SW 1271 (cell line): ENCODE measurements around the gene NEK3.
"Not testable (repeated sequence)": the region's sequence is repeated elsewhere in the genome, so short reads cannot be mapped to it uniquely, and the experiment has no call there.

ENCODE experiments used
- DNase-seq, 2 experiments: peaks; one replicate each; lab custom pipeline; 2025; lab: John Stamatoyannopoulos, UW

NEK3 gene

DNA sequence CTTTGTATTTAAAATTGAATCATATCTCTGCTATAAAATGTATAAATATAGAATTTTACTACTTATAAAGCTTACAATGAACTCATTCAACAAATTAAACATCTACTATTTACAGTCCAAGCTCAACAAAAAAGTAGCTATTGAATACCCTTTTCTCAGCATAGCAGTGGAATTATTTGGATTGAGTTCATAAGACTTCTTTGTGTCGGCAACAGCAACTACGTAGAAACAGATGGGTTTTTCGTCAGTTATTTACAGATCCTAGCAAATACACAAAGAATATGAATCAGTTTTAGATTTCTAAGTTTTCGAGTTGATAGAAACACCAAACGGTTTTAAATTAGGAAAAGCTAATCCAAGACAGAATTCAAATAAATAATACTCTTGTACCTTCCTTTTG is 10.4 kb upstream of the NEK3 start:
- no peak for DNase-seq

DNA sequence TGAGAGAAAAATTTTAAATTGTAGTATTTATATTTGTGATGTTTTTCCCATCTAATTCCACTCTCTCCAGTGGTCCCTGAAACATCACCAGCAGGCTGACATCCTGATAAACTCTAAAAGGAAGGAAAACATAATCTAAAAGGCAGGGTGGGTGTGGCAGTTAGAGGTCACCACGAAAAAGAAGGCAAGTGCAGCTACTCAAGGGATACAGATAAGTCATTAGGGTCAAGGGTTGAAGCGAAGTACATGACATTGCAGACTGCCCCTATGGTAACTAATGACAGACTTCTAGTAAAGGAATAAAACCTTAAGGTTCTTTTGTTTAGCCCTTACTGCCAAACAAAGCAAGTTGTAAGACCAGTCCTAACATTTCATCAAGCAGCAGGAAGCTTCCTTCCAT is 6.0 kb upstream of the NEK3 start:
- no peak for DNase-seq

DNA sequence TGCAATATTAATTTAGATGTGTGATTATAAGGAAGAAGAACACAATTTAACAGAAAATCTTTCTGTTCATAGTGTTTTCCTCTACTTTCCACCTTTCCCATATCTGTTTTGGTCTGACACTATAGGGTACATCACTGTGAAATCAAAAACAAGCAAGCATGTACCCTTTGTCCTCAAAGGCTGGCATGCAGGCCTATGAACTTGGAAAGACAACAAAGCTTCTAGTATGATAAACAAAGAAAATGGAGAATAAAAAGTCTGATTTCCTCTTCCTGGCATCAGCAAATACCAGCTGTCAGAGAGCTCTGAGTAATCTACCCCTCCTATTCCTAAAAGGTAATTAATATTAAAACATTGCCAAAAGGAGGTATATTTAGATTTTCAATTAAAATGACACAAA is 5.6 kb upstream of the NEK3 start:
- DNase-seq: no peak

DNA sequence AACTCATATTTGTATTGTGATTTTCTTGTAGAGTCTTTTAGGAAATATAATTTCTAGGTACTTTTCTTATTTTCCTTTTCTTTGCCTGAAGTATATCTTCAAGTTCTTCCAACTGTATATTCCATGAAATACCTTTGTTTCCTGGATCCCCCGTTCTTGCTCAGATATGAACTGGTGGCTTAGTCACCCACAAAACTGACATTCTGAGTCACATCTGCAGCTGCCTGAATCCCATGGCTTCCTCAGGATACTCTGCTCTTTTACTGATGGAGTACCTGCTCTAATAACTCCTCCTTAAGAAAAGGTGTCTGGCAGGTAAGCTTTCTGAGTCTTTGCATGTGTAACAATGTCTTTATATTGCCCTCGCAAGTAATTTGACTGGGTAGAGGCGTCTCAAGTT is 4.5 kb upstream of the NEK3 start:
- not testable (repeated sequence) for DNase-seq

DNA sequence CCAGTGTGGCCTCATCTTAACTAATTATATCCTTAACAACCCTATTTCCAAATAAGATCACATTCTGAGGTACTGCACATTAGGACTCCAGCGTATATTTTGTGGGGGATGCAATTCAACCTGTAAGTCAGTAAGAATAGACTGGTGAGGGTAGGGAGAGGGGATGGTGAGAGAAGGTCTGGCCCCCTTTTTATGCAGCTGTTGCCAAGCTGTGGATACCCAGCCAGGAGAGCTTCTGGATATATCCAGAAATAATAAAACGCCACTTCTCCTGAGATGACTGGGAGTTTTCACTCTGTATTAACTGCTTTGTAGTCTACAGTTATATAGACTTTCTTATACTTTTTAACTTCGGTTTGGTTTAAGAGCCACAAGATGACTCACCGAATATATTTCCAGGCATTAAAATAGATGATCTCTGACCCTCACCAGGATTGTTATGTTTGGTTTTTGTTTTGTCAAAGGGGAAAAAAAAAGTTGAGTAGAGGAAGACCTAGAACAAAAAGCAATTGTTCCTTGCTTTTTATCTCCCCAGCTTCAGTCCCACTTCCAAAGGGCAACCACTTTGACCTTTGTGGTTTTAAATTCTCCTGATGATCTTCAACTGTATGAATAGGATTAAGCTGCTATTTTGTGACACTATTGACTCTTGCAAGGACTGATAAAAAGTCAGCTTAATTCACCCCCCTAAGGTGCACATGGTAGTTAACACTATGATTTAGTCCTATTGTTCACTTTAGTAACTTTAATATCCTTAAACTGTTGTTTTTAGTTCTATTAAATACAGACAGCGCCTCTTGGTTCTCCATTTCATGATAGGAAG is 3.1 kb upstream of the NEK3 start:
- DNase-seq: peak in 1 of 2 experiments; percentile 12

DNA sequence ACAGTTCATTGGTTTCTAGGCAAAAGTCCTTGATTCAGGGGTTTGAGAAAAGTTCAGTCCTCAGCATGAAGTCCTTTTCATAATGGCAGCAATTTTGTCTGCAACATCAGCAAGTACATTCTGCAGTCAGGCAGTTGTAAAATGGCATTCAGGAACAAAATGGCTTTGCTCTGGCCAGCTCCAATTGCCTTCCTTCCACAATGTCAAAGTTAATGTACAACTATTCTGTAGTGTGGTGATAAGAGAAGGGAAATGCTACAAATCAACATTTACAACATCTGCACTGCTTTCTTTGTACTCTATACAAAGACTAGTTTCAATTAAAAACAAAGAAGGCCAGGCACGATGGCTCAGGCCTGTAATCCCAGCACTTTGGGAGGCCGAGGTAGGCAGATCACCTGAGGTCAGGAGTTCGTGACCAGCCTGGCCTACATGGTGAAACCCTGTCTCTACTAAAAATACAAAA is 1.8 kb upstream of the NEK3 start:
- no peak for DNase-seq

DNA sequence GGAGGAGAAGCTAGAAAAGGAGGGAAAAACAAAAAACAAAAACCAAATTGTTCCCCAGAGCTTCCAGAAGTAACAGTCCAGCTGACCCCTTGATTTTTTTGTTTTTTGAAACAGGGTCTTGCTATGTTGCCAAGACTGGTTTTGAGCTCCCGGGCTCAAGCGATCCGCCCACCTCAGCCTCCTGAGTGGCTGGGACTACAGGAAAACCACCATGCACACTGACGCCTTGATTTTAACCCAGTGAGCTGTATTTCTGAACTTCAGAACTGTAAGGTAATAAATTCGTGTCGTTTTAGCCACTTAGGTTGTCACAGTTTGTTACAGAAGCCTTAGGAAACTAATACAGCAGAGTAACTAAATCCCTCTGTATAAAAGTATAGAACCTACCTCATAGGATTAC is 1.1 kb upstream of the NEK3 start:
- DNase-seq: no peak

DNA sequence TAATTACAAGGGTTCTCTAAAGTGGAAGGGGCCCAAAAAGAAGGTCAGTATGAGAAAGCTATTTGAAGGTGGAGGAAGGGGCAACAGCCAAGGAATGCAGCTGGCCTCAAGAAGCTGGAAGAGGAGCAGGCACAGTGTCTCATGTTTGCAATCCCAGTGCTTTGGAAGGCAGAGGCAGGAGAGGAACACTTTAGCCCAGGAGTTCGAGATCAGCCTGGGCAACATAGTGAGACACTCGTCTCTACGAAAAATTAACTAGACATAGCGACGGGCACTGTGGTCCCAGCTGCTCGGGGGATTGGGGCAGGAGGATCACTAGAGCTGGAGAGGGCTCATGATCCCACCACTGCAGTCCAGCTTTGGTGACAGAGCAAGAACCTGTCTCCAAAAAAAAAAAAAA is 656 bp upstream of the NEK3 start:
- DNase-seq: no peak

DNA sequence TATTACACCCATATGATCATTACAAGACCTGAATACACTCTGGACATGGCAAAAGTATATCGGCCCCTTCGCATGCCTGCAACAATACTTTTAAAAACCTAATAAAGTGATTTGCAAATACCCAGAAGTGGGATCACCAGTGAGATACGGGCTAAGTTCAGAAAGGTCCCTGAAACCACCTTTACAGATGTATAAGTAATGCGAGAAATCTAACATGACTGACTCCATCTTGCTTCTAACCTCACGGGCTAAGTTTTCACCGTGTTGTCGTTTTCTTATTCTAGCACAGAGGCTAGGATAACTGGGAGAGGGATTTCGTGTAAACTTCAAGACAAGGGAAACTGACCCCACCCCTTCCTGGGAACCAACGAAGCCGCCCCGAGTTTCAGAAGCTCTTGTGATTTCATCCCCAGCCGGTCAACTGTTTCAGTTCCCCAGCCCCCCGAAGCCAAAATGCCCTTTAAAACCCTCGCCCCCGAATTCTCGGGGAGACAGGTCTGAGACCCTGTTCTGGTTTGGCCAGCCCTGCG is 703 bp downstream of the NEK3 start:
- peak in 1 of 2 experiments; percentile 24 for DNase-seq

DNA sequence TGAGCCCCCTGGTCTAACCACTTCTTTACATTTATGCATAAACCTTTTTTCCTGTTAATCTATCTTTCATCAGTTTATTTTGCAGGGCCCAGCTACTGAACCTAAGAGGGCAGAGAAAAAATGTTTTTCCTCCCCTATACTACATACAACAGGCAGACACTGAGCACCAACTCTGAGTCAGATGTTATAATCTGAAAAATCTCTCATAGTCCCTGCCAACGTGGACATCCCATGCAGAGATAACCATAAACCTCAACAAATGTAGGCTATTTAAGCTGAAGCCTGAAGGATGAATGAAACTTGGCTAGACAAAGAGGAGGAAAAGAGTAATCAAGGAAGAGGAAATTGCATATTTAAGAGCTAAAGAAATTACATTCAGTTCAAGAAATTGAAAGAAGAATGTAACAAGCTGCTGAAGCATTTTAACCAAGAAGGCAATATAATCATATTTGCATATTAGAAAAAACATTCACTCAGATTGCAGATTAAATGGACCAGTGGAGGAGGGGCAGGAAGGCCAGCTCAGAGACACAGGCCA is 2.6 kb downstream of the NEK3 start:
- no peak for DNase-seq

DNA sequence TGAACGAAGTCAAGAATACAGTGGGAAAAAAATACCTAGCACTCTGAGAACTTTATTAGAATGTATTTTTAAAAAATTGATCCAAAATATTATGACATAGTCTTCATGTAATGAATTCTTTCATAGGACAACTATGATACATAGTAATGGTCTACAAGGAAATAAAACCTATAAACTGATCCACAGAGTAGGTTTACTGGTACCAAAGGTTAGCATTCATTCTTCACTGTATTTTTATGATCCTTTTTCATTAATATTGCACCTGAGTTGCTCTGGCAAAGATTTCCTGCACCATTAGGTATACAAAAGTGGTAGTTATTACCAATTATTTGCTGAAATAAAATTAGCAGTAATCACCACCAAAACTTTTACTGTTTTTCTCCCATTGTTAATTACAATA is 4.2 kb downstream of the NEK3 start:
- no peak for DNase-seq

DNA sequence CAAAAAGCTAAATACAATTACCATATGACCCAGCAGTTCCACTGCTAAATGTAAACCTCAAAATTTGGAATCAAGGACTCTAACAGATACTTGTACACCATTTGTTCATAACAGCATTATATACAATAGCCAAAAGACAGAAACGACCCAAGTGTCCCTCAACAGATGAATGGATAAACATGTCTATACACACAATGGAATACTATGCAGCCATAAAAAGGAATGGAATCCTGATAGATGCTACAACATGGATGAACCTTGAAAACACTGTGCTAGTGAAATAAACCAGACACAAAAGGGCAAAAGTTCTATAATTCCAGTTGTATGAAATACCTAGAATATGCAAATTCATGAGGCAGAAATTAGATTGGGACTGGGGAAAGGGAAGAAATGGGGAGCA is 12.2 kb downstream of the NEK3 start:
- no peak for DNase-seq

DNA sequence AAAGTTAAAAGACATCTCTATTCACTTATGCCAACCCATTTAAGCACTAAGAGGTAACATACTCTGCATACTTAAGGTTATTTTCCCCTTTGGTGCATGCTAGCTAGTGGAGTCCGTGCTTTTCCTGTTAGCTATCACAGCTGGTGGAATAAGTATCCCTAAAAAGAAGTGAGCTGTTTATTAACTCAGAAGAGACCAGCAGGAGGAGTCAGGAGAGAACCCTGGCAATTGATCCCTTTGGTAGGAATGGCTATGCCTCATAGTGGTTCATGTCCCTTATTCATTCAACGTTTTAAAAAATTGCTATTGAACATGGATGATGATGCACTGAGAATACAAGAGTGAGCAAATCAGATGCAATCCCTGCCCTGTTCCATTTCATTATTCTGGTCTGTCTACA is 18.1 kb downstream of the NEK3 start:
- DNase-seq: no peak

DNA sequence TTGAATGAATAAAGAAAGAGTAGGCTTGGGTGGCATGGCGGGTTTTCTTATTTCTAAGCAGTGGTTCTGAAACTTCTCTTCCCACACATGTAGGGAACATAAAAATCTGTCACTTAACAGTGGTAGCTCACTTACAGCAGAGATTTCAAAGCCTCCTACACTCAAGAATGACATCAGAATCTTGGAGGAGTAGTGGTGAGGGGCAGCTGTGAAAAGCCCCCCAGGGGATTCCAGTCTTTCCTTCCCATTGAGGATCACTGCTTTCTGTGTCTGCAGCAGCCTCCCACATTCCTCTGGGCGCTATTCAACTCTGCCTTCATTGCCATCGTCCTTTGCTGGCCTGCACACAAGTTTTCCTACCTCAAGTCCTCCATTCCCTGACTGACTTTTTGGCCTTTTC is 21.9 kb downstream of the NEK3 start:
- no peak for DNase-seq

DNA sequence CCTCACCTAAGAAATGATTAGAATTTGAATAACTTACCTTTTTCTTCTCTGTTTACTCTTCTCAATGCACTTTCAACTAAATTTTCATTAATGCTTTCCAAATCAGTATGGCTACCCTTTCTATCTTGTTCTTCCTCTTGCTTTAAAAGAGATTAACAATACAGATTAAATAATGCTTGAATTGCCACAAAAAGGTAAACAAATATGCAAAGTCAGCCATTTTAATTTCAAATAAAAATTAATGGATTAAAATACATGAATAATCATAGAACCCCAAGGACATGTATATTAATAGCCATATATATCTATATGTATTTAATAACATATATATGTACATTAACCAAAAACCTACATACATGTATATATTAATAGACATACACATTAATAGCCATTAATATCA is 22.6 kb downstream of the NEK3 start:
- DNase-seq: no peak

DNA sequence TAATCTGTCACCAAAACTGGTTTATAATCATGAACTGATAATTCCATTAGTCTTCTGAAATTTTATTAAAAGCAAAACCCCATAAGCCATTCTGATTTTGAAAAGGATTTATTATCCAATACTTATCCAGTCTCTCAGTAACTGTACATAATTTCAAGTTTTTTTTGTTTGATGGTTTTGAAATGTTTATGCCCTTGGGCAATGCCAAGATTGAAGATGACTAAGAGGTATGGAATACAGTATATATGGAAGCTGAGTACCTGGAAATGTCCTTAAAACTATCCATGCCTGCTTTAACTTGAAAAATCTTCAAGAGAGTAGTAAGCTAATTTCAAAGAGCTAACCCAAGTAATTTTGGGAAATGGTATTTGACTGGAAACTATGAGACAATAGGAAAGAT is 28.8 kb downstream of the NEK3 start:
- DNase-seq: no peak

DNA sequence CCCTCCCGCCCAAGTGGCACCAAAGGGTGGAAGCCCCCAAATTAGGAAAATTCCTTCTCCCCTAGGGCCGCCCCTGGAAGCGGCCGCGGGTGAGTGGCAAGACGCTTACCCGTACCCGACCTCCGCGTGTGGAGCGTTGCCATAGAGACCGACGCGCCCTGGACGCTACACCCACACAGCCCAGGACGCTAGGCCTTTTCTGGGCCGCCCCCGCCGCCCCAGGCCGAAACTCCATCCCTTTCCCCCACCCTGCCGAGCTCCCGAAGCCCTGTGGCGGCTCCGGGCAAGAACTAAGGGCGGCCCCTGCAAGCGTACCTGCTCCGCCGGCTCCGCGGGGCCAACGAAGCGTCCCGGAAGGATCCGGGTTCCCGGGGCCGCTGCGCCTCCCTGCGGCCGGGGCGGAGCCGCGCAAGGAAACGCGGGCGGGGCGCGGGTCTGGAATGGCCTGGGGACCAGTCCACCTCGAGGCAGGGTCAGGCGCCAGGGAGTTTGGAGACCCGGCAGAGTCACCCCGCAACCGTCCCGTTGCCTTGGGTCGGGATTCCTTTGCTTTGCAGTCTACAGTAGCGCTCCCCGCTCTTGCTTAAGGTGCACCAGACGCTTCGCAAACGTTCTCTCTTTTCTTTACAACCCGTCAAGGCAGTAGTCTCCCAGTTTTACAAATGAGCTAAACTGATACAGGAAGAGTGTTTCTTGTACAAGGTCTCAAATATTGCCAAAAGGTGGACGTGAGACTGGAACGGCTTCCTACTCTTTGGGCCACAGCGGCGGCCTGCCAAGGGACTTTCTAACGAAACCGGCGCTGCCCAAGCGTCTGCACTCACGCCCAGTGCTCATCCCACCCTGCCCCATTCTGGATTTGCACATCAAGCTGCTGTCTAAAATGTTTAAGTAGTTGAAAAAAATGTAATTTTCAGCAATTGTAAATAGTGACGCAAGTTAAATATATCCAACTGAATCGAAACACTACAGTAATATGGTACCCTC is 30.4 kb downstream of the NEK3 start, which contains the start of gene NEK5:
Gene NEK5, minus strand, starts transcription at position 360 of the 987 bp plus-strand sequence. CDS start 1,591 bp downstream, outside the sequence.
- DNase-seq: peak in 1 of 2 experiments; percentile 42

DNA sequence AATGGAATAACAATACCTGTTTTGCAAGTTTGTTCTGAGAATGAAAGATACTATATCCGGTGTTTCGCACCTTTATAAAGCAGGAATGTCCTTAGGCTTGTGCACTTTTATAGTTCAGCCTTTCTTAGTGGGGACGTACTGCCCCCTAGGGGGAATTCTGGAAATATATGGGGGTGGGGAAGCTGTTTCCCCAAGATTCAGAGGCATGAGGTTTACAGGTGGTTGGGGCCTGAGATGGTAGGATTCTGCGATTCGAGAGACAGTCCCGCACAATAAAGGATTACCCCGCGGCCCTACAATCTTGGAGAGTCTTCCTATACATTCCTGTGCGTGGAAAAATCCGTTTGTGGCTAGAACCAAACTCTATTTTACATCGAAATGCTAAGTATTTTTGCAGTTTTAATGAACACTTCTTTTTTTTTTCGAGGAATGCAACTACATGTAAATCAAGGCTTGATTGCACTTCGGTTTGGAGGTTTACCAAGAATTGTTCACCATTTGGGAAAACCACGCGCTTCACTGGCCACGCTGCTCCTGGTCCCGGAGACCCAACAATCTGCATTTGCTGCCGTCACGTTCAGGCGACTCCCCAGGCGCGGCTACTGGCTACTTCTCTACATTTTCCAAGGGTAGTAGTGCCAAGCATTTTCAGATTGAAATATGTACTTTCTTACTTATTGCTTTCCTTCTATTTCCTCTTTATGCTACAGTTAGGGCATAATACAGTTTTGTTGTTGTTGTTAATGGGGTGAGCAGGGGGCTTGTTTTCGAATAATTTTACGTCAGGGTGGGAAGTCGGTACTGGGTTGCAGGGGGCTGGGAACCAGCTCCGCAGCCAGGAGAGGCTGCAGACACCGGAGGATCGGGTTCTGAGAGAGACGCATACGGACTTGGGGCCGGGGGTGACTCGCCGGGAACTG is 31.4 kb downstream of the NEK3 start:
- peak; percentile 15 to 54 for DNase-seq

DNA sequence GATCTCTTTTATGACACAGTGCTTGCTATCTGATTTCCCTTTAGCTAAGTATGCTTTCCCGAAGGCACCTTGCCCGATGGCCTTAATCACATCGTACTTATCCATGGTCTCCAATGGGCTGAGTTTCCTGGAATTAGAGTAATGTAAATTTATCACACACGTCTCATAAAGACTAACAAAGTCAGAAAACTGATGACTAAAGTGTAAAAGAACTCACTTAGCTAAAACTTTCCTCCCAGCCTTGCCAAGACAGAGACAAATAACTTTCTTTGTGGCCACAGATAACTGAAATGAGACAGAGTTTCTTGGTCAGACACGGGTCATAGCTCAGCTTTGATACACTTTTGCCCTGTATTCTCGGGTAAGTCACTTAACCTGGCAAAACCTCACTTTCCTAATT is 32.0 kb downstream of the NEK3 start:
- DNase-seq: no peak

DNA sequence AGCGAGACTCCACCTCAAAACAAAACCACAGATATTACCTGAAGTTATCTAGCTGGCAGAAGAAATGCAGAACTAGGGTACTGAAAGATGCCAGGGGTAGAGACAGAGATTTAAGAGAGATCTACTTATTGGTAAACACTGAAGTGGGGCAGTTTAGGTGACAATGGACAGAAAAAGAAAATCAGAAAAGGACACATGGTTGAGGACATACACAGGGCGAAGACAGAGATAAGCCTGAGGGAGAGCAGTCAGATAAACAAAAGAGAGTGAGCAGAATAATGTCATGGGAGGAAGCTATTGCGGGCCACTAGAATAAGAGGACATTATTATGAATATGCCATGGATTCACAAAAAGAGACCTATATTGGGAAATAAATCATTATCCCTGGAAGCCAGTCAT is 33.9 kb downstream of the NEK3 start:
- DNase-seq: no peak

DNA sequence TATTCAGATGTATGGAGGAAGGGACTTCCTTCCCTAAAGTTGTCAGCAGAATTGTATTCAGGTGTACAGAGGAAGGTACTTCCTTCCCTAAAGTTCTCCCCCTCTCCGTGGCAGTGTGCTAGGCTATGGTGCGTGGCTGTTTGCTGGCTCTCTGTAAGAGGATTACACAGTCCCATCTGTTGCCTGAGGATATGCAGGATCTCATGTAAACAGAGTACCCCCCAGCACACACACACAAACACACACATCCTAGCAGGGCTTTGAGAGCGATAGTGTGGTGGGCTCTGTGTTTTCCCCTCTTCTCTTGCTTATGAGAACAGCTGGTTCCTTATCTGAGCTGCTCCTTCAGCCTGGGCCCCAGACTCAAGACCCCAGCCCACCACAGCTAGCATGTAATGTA is 40.8 kb downstream of the NEK3 start:
- DNase-seq: no peak
